ENCODE measurements around the gene NEK3.
"Not testable (repeated sequence)": the region's sequence is repeated elsewhere in the genome, so short reads cannot be mapped to it uniquely, and the experiment has no call there.

The NEK3 gene

DNA sequence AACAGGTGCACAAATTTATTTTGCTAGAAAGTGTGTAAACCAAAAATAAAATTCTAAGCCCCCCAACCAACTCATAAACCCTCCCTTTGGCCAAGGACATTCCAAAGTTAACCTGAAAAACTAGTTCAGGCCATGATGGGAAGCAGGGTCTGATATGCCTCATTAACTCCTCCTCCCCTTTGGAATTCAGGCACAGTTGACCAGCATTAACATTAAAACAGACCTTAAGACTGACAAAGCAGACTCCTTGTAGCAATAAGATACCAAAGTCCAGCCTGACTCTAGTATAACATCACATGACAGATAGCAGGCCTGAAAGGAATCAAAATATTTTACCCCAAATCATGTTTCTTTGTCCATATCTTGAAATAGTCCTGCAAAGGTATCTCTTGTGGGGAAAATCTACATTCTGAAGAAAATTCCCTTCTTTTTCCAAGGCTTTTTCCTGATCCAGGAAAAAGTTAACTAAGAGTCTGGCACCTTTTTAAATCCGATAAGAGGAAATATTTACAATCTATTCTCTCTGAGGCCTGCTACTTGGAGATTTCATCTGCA, 50.2 kb downstream of the NEK3 start:
- DNase-seq: no peak

DNA sequence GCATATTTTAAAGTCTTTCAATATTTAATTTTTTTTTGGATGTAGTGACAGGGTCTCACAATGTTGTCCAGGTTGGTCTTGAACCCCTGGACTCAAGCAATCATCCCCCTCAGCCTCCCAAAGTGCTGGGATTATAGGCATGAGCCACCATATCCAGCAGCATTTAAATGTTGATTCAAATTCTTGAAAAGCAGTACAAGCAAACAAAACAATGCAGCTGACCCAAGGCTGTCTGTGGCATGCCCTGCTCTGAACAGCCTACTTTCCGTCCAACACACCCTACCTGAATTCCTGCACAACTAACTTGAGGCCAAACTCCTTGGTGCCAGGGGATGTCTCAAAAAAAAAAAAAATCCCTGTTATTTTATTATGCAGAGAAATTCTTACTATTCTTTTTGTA, 53.6 kb downstream of the NEK3 start:
- no peak for DNase-seq

DNA sequence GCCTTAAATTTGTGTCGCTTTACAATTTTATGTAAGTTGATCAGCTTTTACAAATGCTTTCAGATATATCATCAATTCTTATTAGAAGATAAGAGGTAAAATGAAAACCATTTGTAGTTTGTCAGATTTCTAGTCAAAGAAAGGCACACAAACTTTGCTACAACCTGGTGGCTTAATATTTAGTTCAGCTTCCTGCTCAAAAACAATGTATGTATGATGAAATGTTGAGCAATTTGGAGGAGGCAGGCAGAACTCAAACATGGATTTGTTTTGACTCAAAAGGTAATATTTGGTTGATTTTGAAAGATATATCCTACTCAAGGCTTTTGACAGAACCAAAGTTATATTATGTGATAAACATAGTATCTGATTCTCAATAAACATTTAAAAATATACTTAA, 54.8 kb downstream of the NEK3 start:
- no peak for DNase-seq

DNA sequence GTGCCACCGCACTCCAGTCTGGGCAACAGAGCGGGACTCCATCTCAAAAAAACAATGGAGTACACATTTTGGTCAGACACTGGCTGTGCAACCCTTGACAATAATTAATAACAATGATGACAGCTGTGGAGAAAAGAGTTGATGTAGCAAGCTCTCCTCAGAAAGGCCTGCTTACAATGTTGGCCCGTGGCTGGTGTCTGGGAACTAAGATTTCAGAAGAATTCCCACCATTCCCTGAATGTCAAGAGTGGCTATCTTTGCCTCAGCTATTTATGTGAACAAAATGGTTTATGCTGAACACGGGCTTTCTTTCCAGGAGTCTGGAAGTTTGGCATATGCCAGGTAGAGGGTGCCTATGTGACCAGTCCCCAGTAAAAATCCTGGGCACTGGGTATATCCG, 56.0 kb downstream of the NEK3 start:
- DNase-seq: no peak

DNA sequence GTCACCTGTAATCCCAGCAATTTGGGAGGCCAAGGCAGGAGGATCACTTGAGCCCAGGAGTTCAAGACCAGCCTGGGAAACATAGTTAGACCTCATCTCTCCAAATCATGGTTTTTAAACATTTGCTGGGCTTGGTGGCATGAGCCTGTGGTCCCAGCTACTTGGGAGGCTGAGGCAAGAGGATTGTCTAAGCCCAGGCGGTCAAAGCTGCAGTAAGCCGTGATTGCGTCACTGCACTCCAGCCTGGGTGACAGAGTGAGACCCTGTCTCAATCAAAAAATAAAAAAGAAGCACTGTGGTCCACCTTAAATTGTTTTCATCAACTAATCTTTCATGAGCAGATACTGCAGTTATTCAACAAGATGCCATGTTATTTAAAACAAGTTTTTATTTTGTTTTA, 57.0 kb downstream of the NEK3 start:
- not testable (repeated sequence) for DNase-seq

DNA sequence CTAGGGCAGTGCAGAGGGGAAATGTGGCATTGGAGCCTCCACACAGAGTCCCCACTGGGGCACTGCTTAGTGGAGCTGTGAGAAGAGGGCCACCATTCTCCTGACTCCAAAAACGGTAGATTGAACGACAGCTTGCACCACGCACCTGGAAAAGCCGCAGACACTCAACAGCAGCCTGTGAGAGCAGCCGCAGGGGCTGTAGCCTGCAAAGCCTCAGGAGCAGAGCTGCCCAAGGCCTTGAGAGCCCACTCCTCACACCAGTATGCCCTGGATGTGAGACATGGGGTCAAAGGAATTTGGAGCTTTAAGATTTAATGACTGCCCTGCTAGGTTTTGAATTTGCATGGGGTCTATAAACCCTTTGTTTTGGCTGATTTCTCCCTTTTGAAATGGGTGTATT, 62.2 kb downstream of the NEK3 start:
- DNase-seq: no peak

DNA sequence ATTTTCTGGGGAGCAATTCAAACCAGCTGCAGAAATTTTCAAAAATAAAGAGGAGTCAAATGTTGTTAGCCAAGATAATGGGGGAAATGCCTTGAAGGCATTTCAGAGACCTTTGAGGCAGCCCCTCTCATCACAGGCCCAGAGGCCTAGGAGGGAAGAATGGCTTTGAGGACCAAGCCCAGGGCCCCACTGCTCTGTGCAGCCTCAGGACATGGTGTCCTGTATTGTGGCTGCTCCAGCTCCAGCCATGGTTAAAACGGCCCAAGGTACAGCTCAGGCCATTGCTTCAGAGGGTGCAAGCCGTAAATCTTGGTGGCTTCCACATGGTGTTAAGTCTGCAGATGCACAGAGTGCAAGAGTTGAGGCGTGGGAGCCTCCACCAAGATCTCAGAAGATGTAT, 62.6 kb downstream of the NEK3 start:
- no peak for DNase-seq

DNA sequence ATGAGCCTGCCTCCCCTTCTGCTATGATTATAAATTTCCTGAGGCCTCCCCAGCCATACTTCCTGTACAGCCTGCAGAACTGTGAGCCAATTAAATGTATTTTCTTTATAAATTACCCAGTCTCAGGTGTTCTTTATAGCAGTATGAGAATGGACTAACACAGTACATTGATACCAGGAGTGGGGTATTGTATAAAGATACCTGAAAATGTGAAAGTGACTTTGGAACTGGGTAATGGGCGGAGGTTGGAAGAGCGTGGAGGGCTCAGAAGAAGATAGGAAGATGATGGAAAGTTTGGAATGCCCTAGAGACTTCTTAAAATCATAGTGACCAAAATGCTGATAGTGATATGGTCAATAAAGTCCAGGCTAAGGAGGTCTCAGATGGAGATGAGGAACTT, 63.3 kb downstream of the NEK3 start:
- no peak for DNase-seq

DNA sequence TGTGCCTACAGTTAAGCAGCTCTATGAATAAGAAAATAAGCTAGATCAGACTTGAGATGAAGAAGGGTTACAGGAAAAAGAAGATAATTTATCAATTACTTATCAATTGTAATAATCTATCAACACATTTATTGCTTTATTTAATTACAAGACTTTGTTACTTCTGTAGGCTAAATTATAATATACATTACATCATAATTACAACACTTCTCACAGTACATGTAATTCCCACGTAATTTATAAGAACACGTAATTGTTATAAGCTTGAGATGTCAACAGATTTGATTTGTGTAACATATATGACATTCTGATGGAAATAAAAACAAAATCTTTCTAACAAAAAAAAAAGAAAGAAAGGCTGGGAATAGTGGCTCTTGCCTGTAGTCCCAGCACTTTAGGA, 67.3 kb downstream of the NEK3 start:
- DNase-seq: no peak

DNA sequence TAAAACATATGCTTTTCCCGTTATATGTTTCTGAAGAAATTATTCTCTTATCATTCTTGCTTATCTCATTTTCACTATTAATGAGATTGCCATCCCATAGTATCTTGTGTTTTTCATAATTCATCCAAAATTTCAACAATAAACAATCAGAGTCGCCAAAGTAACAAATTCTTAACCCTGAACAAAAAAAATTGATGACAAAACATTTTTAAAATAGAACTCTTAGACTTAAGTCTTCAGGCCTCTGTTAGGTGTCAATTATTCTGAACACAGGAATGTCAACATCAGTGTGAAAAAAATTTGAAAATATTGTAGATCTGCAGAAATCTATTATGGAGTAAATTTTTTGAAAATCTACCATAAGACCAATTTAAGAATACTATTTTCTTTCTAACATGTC, 67.9 kb downstream of the NEK3 start:
- DNase-seq: no peak

DNA sequence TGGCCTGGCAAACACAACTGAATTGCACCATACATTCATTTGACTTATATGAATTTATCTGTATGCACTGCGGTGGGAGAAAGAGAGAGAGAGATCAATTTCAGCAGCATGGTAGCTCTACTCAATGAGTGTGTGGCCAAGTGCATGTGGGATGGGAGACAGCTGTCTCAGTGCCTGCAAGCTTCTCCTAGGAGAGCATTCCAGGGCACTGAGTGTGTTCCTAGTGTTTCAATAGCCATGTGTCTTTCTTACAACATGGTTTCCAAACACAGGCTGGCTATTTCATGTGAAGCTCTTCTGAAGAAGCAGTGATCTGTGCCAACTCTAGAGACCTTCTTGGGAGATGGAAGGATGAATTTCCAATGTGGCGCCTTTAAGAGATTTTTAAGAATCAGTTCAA, 74.0 kb downstream of the NEK3 start:
- DNase-seq: no peak

DNA sequence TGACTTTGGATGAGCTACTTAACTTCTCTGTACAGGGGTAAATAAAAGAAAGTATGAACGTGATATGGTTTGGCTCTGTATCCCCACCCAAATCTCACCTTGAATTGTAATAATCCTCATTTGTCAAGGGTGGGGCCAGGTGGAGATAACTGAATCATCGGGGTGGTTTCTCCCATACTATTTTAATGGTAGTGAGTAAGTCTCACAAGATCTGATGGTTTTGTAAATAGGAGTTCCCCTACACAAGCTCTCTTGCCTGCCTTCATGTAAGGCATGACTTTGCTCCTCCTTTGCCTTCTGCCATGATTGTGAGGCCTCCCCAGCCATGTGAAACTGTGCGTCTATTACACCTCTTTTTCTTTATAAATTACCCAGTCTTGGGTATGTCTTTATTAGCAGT, 74.4 kb downstream of the NEK3 start:
- DNase-seq: not testable (repeated sequence)
